GM13976 (cell line): ENCODE data around the gene AKR7A3.

Experiments
- DNase-seq: peaks from one replicate; pipeline ENCODE4 v3.0.0; 2012; ENCODE audit warnings: low spot score
- CTCF ChIP-seq: IDR thresholded peaks from 2 replicates; pipeline ENCODE4 v1.5.1; 2012; ENCODE audit warnings: borderline replicate concordance, mild to moderate bottlenecking; ENCODE audit not compliant: insufficient read depth; ENCODE audit errors: extremely low read depth, missing control alignments, control extremely low read depth
- in situ Hi-C: fragments of 300-500 bp; cut with MboI; formaldehyde crosslinking; loops from one replicate; pipeline ENCODE4 v1.12.0; 2022; ENCODE audit warnings: low sequenced_read_pairs, mixed read lengths, inconsistent platforms; ENCODE audit not compliant: unreplicated experiment

AKR7A3 gene

DNA sequence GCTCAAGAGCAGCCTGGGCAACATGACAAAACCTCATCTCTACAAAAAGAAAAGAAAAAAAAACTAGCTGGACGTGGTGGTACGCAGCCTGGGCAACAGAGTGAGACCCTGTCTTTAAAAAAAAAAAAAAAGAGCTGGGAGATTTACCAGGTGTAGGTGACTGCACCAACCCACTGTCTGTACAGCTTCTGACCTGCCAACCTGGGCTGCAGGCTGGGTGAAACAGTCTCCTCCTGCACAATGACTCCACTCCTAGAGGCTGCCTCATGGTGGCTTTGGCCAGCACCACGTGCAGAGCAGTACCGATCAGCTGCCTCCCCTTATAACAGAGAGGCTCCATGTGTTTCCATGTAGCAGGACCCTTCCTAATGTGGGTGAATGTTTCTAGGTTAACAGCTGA is 33.3 kb downstream of the AKR7A3 start:
- TF ChIP-seq CTCF, result no peak
- no peak for DNase-seq
- in situ Hi-C loops, result no loop called here

DNA sequence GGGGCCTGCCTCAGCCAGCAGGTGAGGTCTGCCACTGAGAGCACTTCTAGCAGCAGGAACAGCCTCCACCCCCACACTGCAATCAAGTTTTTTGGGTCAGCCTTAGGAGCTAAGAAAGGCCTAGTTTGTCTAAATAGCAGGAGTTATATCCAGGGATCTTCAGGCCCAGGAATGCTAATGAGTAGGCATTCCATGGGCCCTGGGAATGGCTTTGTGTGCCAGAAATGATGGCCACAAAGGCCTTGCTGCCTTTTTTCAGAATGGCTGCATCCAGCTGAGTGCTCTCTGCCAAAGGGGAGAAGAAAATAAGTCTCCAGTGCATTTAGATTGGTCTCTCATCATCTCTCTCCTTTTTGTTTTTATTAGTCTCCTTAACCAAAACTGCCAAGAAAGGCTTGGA is 34.2 kb downstream of the AKR7A3 start:
- DNase-seq, result no peak
- in situ Hi-C loops, result no loop called here
- no peak for TF ChIP-seq CTCF

GRCh38 chr1:19251305-19252196 is 37.0 kb downstream of the AKR7A3 start, which contains the start of the genes EMC1 and MRTO4:
Gene EMC1 (minus strand): TSS chr1:19251524. CDS start chr1:19251509, 15 bp downstream.
Gene MRTO4 (plus strand): TSS chr1:19251805. CDS start chr1:19251836, 31 bp downstream.
- TF ChIP-seq CTCF, result no peak
- in situ Hi-C loops, result no loop called here

GRCh38 chr1:19250629-19251304 is 37.8 kb downstream of the AKR7A3 start:
- DNase-seq, result no peak
- TF ChIP-seq CTCF, result no peak
- in situ Hi-C loops, result no loop called here

More at GRCh38 chr1:19251305-19252196, 37.0 kb downstream of the AKR7A3 start, which contains the start of the genes EMC1 and MRTO4:
- peak; percentile 97 for DNase-seq

GRCh38 chr1:19240673-19241538 is 47.7 kb downstream of the AKR7A3 start:
- TF ChIP-seq CTCF, result peak; percentile 95

DNA sequence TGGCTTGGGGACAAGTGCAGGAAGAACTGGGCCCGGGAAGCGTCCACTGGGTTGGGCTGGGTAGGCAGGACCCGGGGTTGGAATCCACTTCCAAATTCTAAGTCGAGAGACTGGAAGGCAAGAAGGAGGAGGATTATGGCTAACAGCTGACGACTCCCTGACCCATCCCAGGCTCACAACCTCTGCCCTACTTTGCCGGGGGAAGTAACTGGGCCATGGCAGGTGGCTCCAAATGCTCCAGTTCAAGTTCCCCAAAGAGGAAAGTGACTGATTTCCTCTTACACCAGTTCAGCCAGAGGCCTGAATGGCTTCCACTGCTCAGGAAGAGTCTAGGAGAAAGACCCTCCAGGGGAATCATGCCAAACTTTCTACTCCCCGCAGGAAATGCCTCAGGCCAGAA is 48.7 kb downstream of the AKR7A3 start:
- DNase-seq, result no peak
- in situ Hi-C loops, result no loop called here
- no peak for TF ChIP-seq CTCF

More at GRCh38 chr1:19240673-19241538, 47.7 kb downstream of the AKR7A3 start:
- in situ Hi-C loops, result no loop called here
- DNase-seq, result peak; percentile 81
